HFF-Myc (cell line): ENCODE measurements around the gene POU2F2.

ENCODE experiments used
- DNase-seq: peaks from one replicate; pipeline ENCODE4 v3.0.0-alpha.2; 2011; ENCODE audit warnings: low read depth; ENCODE audit errors: extremely low read depth
- H3K4me3 ChIP-seq: replicated peaks from 2 replicates; pipeline ENCODE4 v1.5.1; 2011; ENCODE audit warnings: low read depth, mild to moderate bottlenecking, control low read depth, low read length
- CTCF ChIP-seq: IDR thresholded peaks from 2 replicates; pipeline ENCODE4 v1.5.1; 2012; ENCODE audit warnings: mild to moderate bottlenecking, low read depth, low read length, control low read depth; ENCODE audit errors: missing control alignments

The POU2F2 gene

GRCh38 chr19:42150364-42150763, 18.1 kb upstream of the POU2F2 start:
- no peak for TF ChIP-seq CTCF
- H3K4me3 ChIP-seq = no peak overlapping the region
- no peak for DNase-seq

- H3K4me3 ChIP-seq = no peak overlapping the region
- no peak for DNase-seq
- no peak for TF ChIP-seq CTCF
Measured at GRCh38 chr19:42149447-42150202, 17.4 kb upstream of the POU2F2 start.

GRCh38 chr19:42148266-42148665, 16.0 kb upstream of the POU2F2 start:
- TF ChIP-seq CTCF = no peak
- DNase-seq = no peak
- no peak overlapping the region for H3K4me3 ChIP-seq

GRCh38 chr19:42143341-42144234, 11.3 kb upstream of the POU2F2 start:
- no peak overlapping the region for H3K4me3 ChIP-seq
- no peak for DNase-seq
- TF ChIP-seq CTCF = no peak

GRCh38 chr19:42140125-42140754, 8.0 kb upstream of the POU2F2 start:
- DNase-seq = no peak
- TF ChIP-seq CTCF = no peak
- H3K4me3 ChIP-seq = no peak overlapping the region

- DNase-seq = no peak
- no peak for TF ChIP-seq CTCF
- no peak overlapping the region for H3K4me3 ChIP-seq
Measured at GRCh38 chr19:42134535-42135070, 2.4 kb upstream of the POU2F2 start.
